PC-9 (cell line): ENCODE measurements around the gene BECN2. TPM values are rescaled to one million over a fixed set of nuclear protein-coding genes. Genes with fewer than 3 reads are reported as not detected.
A peak's percentile ranks its signal among the peaks of the same experiment; 100 is the strongest.

Source experiments
- BruUV-seq: library from RNA; stranded (reverse); fragments of 400-500 nt; replicated peaks from 2 replicates; lab custom pipeline; 2021; lab: Mats Ljungman, UMichigan
- CTCF ChIA-PET: fragments of 300-600 bp; sonication (Branson Sonifier 250); formaldehyde crosslinking; loops from one replicate; lab custom pipeline; 2022; ENCODE audit warnings: antibody characterized with exemption; lab: Charles Lee
- POLR2A ChIA-PET: fragments of 300-600 bp; sonication (Branson Sonifier 250); formaldehyde crosslinking; loops from one replicate; lab custom pipeline; 2022; ENCODE audit warnings: antibody characterized with exemption; ENCODE audit not compliant: unreplicated experiment; lab: Charles Lee
- DNase-seq, 2 experiments: peaks; one replicate each; pipeline versions ENCODE4 v3.0.0 to v3.0.0-alpha.2; 2015 to 2022; ENCODE audit warnings: mixed read lengths in 1 of 2
- H2AFZ ChIP-seq: fragments of 200-600 bp; sonication (generic); 2 replicates; pipeline ENCODE4 v1.8.1; 2017; ENCODE audit warnings: antibody characterized with exemption
- H3F3A ChIP-seq: fragments of 200-600 bp; sonication (generic); 2 replicates; pipeline ENCODE4 v1.8.1; 2017; ENCODE audit warnings: antibody characterized with exemption, mild to moderate bottlenecking, low read depth; ENCODE audit not compliant: insufficient read depth
- H3K27ac ChIP-seq: fragments of 200-600 bp; sonication (generic); 2 replicates; pipeline ENCODE4 v1.6.1; 2016; ENCODE audit warnings: mixed run types
- H3K27me3 ChIP-seq: fragments of 200-600 bp; sonication (generic); 2 replicates; pipeline ENCODE4 v1.6.1; 2016; ENCODE audit warnings: low read depth, mixed run types; ENCODE audit not compliant: insufficient read depth
- H3K36me3 ChIP-seq: fragments of 200-600 bp; sonication (generic); 2 replicates; pipeline ENCODE4 v1.6.1; 2016; ENCODE audit warnings: low read depth, mixed run types
- H3K4me1 ChIP-seq: fragments of 200-600 bp; sonication (generic); replicated peaks from 2 replicates; pipeline ENCODE4 v1.6.1; 2016; ENCODE audit warnings: mixed run types; ENCODE audit not compliant: insufficient read depth
- H3K4me2 ChIP-seq: fragments of 200-600 bp; sonication (generic); 2 replicates; pipeline ENCODE4 v1.6.1; 2017; ENCODE audit warnings: mixed run types
- H3K4me3 ChIP-seq: fragments of 200-600 bp; sonication (generic); 2 replicates; pipeline ENCODE4 v1.6.1; 2016; ENCODE audit warnings: mixed run types
- H3K79me2 ChIP-seq: fragments of 200-600 bp; sonication (generic); 2 replicates; pipeline ENCODE4 v1.6.1; 2017; ENCODE audit warnings: low read depth, mixed run types
- H3K9me2 ChIP-seq: fragments of 200-600 bp; sonication (generic); 2 replicates; pipeline ENCODE4 v1.8.1; 2017; ENCODE audit warnings: mild to moderate bottlenecking; ENCODE audit not compliant: insufficient read depth
- H3K9me3 ChIP-seq: fragments of 200-600 bp; sonication (generic); 2 replicates; pipeline ENCODE4 v1.8.1; 2016; ENCODE audit warnings: low read depth; ENCODE audit not compliant: insufficient read depth
- H4K20me1 ChIP-seq: fragments of 200-600 bp; sonication (generic); 2 replicates; pipeline ENCODE4 v1.8.1; 2017; ENCODE audit not compliant: insufficient read depth
- CTCF ChIP-seq: fragments of 200-600 bp; sonication (generic); conservative IDR thresholded peaks from 2 replicates; pipeline ENCODE4 v1.6.1; 2017; ENCODE audit warnings: mixed run types, antibody characterized with exemption, mild to moderate bottlenecking, moderate library complexity
- EZH2 ChIP-seq: fragments of 200-600 bp; sonication (generic); IDR thresholded peaks from 2 replicates; pipeline ENCODE4 v1.8.0; 2017; ENCODE audit warnings: antibody characterized with exemption, low read depth
- intact Hi-C: fragments of 100-400 bp; cut with micrococcal nuclease; formaldehyde crosslinking; loops from one replicate; pipeline ENCODE4 v1.10.0; 2022; ENCODE audit not compliant: unreplicated experiment
- total RNA-seq: library from RNA; stranded (reverse); gene quantifications from 2 replicates; pipeline ENCODE4 v1.2.3, GENCODE V29; 2021

Gene BECN2
- total RNA-seq, 1 experiment from 2014 or later, result 0.37 TPM

- intact Hi-C loops, result loop anchor here (2.0 to 5.0 kb wide), 2 partner anchors 364 to 413 kb away; partner anchors contain the start of genes CHML and OPN3
These were observed 47.4 kb downstream of the BECN2 start for GRCh38 chr1:242004751-242005495.

GRCh38 chr1:242005866-242006535, 48.4 kb downstream of the BECN2 start:
- Histone ChIP-seq H3K27me3 (no peaks in the 10 kb centered on the region), H3K79me2 (no peaks in the 10 kb centered on the region), H3K9me3 (no peaks in the 10 kb centered on the region), H3K4me3 (no peak overlapping the region), H3K4me2 (no peak overlapping the region), H3K27ac (no peak overlapping the region), H2AFZ (no peak overlapping the region), H3F3A (no peaks in the 10 kb centered on the region), H4K20me1 (no peaks in the 10 kb centered on the region), H3K9me2 (no peaks in the 10 kb centered on the region), H3K36me3 (no peaks in the 10 kb centered on the region), H3K4me1 (peaks cover 8% of the 10 kb centered on the region; the same call in 1 of the 2 replicates)
- intact Hi-C loops, result loop anchor here (2.0 to 5.0 kb wide), 2 partner anchors 365 to 414 kb away; partner anchors contain the start of genes CHML and OPN3
- no TSS peak for BruUV-seq
- peak in 1 of 2 experiments; percentile 43 for DNase-seq
- TF ChIP-seq CTCF (no peak), EZH2 (no peak)
- POLR2A ChIA-PET, result interaction anchor here (0.6 kb wide), 1 partner anchor 10 kb away, joined by 6 read pairs; no protein-coding TSS in a partner anchor
- CTCF ChIA-PET, result interaction anchor here (0.6 kb wide), 2 partner anchors 16 to 469 kb away, joined by 4 to 9 read pairs; no protein-coding TSS in a partner anchor

More at GRCh38 chr1:242004751-242005495, 47.4 kb downstream of the BECN2 start:
- TF ChIP-seq CTCF, result no peak
- no peak for TF ChIP-seq EZH2
- BruUV-seq, result no TSS peak
- Histone ChIP-seq H2AFZ (no peak overlapping the region), H4K20me1 (no peaks in the 10 kb centered on the region), H3K27ac (no peak overlapping the region), H3K4me1 (peaks cover 8% of the 10 kb centered on the region; the same call in 1 of the 2 replicates), H3K4me2 (no peak overlapping the region), H3K4me3 (no peak overlapping the region), H3K36me3 (no peaks in the 10 kb centered on the region), H3K9me2 (no peaks in the 10 kb centered on the region), H3K27me3 (no peaks in the 10 kb centered on the region), H3F3A (no peaks in the 10 kb centered on the region), H3K79me2 (no peaks in the 10 kb centered on the region), H3K9me3 (no peaks in the 10 kb centered on the region)
- ChIA-PET POLR2A (interaction anchor here (0.5 kb wide), 1 partner anchor 166 kb away, joined by 3 read pairs; no protein-coding TSS in a partner anchor), CTCF (interaction anchor here (0.6 kb wide), 1 partner anchor 15 kb away, joined by 4 read pairs; no protein-coding TSS in a partner anchor)
- DNase-seq, result peak; percentile 46 to 61

- no TSS peak for BruUV-seq
- DNase-seq, result no peak
- Histone ChIP-seq H3F3A (no peaks in the 10 kb centered on the region), H4K20me1 (no peaks in the 10 kb centered on the region), H3K79me2 (no peaks in the 10 kb centered on the region), H3K9me3 (no peaks in the 10 kb centered on the region), H3K4me1 (peaks cover 8% of the 10 kb centered on the region; the same call in 1 of the 2 replicates), H3K9me2 (no peaks in the 10 kb centered on the region), H3K36me3 (no peaks in the 10 kb centered on the region), H3K4me2 (no peak overlapping the region), H3K27me3 (no peaks in the 10 kb centered on the region), H3K4me3 (no peak overlapping the region), H3K27ac (no peak overlapping the region), H2AFZ (no peak overlapping the region)
- intact Hi-C loops, result loop anchor here (5.0 kb wide), 1 partner anchor 415 kb away; no protein-coding TSS in a partner anchor
- TF ChIP-seq CTCF, result no peak
- TF ChIP-seq EZH2, result no peak
- POLR2A ChIA-PET, result no interaction called here
- CTCF ChIA-PET, result interaction anchor here (0.7 kb wide), 1 partner anchor 23 kb away, joined by 4 read pairs; no protein-coding TSS in a partner anchor
These were observed 49.4 kb downstream of the BECN2 start for GRCh38 chr1:242006976-242007375.
